Pons (tissue), 1 donor: ENCODE data around the gene TMEM31.
"Not testable (repeated sequence)": the region's sequence is repeated elsewhere in the genome, so short reads cannot be mapped to it uniquely, and the experiment has no call there.

ENCODE experiments used
- DNase-seq: peaks from one replicate; pipeline ENCODE4 v3.0.0-alpha.2; 2016; ENCODE audit warnings: low spot score

TMEM31 gene

DNA sequence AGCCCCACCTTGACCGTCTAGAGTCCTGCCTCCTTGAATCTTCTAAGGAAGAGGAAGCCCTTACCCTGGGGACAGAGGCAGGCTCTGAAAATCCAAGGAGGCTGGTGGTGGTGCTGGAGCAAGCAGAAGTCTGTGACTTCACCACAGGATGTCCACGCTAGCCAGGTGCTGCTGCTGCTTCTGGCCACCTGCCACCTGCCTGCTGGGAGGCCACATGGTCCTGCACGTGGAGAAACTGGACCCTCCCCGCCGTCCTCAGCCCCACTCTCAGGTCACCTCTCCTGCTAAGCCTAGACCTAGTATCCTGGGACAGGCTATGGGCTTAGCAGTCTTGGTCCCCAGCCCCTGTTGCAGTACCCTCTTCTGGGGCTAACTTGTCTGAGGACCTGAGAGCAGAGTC lies 15.8 kb downstream of the TMEM31 start:
- no peak for DNase-seq

- DNase-seq = no peak
Measured at GRCh38 chrX:103727115-103727514, 16.4 kb downstream of the TMEM31 start.

DNA sequence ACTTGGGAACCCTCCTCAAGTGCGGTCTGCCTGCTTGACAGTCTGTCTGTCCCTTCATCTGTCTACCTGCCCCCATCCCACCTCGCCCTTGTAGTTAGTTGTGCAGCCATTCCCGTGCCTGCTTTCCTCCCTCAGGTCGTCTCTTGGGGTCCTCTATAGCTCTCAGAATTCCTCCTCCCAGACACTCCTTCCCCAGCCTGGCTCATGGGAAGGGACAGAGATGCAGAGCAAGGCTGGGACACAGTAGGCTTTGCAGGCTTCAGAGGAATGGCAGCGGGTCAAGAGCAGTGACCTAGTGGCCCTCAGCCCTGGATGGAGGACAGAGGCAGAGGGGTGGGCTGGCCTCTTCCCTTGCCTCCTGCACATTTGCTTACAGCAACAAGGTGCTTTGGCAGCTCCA lies 18.3 kb downstream of the TMEM31 start:
- DNase-seq = no peak

DNA sequence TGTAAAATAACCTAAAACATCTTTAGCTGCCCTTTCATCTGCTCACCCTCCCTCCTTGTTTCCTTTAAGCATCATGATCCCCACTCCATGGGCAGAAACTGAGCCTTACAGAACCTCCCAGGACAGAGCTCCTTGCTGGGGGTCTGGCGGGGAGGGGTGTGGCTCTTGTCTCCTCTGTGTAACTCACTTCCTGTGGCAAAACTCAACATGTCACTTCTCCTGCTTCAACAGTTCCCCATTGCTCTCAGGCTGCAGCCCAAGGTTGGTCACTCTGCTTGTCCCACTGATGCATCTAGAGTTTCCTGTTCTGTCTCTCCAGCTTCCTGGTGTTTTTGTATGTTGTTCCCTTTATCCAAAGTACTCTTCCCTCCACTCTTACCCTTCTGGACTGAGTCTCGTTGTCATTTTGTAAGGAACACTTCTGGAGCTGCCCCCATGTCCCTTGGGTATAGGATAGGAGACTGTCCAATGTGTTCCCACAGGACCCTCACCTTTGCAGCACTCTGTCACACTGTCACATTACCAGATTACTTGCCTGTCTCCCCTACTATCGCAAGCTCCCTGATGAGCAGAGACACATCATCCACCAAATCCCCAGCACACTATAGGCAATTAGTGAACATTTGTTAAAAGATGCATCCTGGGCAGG lies 19.6 kb downstream of the TMEM31 start:
- DNase-seq = no peak

- no peak for DNase-seq
Measured at GRCh38 chrX:103730796-103731493, 20.2 kb downstream of the TMEM31 start.

DNA sequence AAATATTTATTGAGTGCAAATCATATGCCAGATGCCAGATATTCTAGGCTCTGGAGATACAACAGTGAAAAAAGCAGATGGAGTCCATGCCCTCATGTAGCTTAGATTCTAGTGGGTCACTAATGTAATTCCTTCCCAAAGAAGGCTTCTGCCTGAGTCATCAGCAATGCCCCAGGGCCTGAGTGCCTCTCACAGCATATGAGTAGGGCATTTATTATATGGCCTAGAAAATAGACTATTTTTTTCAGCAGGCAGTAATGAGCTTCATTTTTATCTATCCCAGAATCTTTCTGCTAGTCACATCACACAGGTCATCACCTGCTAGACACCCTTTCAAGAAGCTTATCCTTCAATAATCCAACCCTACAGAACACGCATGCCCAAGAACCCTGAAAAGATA lies 22.3 kb downstream of the TMEM31 start:
- no peak for DNase-seq

DNA sequence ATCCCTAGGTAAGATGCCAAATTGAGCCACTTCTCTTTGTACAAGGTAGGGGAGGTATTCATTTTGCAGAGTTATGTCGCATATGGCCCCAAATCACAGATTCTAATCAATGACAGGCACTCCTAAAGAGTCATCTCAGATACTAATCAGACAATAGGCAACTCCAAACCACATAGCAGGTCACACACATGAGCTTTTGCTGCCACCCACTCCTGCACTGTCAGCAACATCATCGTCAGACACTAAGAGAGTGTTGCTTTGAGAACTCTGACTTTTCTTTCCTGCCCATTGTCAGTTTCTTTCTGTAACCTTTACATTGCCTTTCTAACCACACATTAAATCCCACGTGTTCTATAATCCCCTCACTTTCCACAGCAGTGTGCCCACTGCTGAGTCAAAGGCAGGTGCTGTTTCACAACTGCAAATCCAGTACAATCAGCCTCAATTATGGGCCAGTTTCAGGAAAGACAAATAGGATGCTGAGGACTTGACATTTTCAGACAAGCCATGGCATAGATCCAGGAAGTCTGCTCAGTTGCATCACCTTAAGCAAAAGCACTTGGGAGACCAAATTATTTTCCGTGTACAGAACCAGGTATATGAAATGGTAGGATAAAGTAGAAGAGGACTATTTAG lies 23.5 kb downstream of the TMEM31 start:
- DNase-seq = no peak

DNA sequence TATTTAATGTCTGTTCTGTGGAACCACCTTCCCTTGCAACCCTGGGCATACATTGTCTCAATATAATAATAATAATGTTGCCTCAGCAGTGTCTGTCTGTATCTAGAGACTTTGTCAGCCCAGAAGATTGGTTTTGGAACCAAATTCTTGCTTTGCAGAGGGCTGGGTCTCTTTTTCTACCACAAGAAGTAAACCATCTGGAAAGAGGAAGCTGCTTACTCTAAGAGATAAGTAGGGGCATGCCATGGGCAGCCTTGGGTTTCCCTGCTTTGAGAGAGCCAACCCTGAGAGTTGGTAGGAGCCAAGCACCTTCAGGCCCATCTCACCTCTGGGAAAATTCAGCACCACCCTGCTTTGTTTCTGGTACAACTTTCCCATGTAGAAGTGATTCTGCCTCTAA lies 27.0 kb downstream of the TMEM31 start:
- DNase-seq = no peak

DNA sequence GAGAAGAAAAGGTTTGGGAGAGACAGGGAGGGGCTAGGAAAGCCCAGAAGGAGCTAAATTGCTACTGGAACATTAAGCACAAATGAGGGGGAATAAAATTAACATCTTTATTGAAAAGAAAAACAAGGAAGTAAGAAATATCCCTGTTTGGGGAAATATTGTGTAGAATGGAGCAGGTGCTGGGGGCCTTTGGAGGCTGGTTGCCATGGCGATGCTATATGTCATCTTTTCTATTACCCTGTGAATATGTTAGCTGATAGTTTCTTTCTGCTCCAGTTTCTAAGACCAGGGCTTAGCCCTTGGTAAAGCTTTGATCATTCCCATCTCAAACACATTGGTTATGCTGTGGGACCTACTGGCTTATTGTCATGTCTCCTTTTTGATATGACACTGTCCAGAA lies 28.7 kb downstream of the TMEM31 start:
- no peak for DNase-seq

GRCh38 chrX:103741879-103742278 lies 31.2 kb downstream of the TMEM31 start:
- DNase-seq = no peak

DNA sequence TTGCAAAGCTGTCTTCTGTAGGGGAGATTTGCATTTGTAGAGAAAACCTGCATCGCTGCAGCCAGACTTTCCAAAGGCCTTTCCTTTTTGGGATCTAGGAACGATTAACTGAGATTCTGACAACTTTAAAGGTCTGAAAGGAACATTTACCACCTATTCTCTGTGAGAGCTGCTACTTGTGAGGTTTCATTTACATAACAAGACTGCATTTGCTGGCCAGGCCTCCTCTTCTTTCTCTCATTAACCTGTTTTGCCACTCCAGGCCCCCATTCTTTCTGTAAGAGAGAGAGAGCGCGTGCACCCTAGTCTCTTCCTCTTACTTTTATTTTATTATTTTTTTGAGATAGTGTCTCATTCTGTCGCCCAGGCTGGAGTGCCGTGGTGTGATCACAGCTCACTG lies 31.6 kb downstream of the TMEM31 start:
- no peak for DNase-seq

DNA sequence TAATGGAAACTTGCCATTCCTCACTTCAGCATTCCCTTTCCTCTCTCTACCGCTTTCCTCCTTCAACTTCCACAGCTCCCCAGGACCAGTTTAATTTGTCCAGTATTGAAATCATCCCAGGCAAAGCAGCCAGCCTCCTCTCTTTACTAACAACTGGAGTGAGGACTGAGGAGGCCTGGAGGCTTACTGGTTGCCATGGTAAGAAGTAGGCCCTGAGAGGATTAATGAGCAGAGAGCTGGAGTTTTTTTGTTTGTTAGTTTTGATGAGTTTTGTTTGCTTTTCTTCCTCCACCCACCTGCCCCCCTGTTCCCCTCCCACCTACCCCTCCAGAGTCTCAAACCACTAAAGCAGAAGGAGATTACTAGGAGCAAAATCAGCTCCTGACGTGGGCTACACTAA lies 36.5 kb downstream of the TMEM31 start:
- DNase-seq = no peak

GRCh38 chrX:103754401-103754800 lies 43.7 kb downstream of the TMEM31 start:
- DNase-seq = no peak

DNA sequence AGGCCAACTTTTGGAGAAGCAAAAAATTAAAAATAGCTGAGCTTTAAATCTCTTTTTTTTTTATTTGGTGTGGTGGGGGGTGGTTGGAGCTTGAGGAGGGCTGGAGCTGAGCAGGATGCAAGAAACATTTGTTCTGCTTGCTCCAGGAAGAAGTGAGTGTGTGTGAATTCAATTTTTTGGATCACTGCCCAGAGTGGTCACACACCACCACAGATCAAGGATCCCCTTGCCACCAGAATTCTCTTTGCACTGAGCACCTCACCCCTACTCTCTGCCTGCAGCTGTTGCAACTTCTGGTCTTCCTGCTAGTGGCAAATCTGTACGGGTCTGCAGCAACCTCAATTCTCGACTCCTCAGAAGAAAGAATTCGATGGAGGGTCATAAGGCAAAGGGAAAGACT lies 46.0 kb downstream of the TMEM31 start:
- no peak for DNase-seq

DNA sequence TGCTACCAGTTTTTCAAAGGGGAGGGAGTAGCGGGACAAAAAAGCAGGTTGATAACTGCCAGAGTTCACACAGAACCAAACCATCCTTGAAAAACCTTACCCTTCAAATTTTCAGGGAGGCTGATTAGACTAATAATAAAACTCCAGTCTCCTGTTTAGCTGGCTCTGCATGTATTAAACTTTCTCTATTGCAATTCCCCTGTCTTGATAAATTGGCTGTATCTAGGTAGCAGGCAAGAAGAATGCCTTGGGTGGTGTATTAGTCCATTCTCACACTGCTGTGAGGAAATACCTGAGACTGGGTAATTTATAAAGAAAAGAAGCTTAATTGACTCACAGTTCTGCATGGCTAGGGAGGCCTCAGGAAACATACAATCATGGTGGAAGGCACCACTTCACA lies 47.8 kb downstream of the TMEM31 start:
- DNase-seq = no peak

- not testable (repeated sequence) for DNase-seq
Measured at GRCh38 chrX:103763541-103763940, 52.8 kb downstream of the TMEM31 start.
